DOHH2 (cell line): ENCODE data around the gene GPANK1.

ENCODE experiments used
- CTCF ChIP-seq: fragments of 200-600 bp; sonication (generic); IDR thresholded peaks from one replicate; pipeline ENCODE4 v1.5.1; 2014; ENCODE audit warnings: antibody characterized with exemption, mild to moderate bottlenecking, low read depth, low read length; ENCODE audit not compliant: poor library complexity, severe bottlenecking
- EZH2phosphoT487 ChIP-seq: fragments of 200-600 bp; sonication (generic); IDR thresholded peaks from 2 replicates; pipeline ENCODE4 v1.6.1; 2017; ENCODE audit warnings: borderline replicate concordance, mild to moderate bottlenecking, antibody characterized with exemption, low read length, moderate library complexity, mixed read lengths

GRCh38 chr6:31657406-31658157 lies 7.2 kb downstream of the GPANK1 start:
- TF ChIP-seq CTCF (no peak), EZH2phosphoT487 (no peak)
